Hematopoietic multipotent progenitor cell treated with erythropoietin and hydrocortisone succinate and interleukin-3 and kit ligand, for 15 days (in vitro differentiated cells): ENCODE data around the gene FTH1.

Source experiments
- DNase-seq: peaks from one replicate; pipeline ENCODE4 v3.0.0-alpha.2; 2015; ENCODE audit warnings: low spot score

Gene FTH1

DNA sequence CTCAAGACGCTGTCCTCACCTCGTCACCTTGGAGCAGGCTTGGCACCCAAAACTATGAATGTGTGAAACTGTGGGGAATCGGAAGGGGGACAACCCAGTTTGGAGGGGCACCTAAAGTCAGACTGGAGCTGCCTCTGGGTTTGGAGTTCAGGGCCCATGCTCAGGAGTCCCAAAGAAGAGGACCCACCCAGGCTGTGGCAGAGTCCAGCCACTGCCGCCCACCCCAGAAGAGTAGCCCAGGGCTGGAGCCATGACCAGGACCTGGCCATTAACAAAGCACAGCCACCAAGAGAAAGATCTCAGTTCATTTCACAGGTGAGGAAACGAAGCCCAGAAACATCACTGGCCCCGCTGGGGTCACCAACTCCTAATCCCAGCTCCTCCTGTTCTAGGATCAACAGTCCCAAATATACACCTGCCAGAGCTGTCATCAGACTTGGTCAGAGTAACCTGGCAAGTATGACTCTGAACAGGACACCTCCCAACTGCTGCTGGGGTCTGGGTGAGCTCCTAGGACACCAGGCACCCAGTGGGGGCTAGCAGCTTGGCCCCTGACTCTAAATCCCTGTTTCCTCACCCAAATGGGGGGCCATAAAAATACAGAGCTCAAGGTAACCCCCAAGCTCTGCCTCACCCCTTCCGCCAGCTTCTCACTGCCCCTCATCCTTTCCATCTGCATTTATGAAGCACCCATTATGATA lies 52.8 kb downstream of the FTH1 start:
- DNase-seq: no peak
